RWPE1 (cell line): ENCODE results near the gene STARD13.

Experiments
- CTCF ChIA-PET: fragments of 350-600 bp; sonication (Branson Sonifier 250); formaldehyde crosslinking; extraction: SDS; loops from one replicate; lab custom pipeline; 2021; lab: Yijun Ruan, JAX
- POLR2A ChIA-PET: fragments of 400-600 bp; formaldehyde crosslinking; extraction: SDS; loops from one replicate; lab custom pipeline; 2020; ENCODE audit warnings: antibody characterized with exemption; ENCODE audit not compliant: low non-redundant PET; lab: Yijun Ruan, JAX
- DNase-seq: peaks from one replicate; pipeline ENCODE4 v3.0.0; 2012; ENCODE audit warnings: low spot score
- H3K27ac ChIP-seq: fragments of 450-650 bp; 2 replicates; pipeline ENCODE4 v1.5.1; 2017
- TF ChIP-seq, protein P1 (sequence below): fragments of 450-650 bp; conservative IDR thresholded peaks from 2 replicates; pipeline ENCODE4 v1.5.1; 2017; ENCODE audit warnings: low read depth, mild to moderate bottlenecking

STARD13 gene

DNA sequence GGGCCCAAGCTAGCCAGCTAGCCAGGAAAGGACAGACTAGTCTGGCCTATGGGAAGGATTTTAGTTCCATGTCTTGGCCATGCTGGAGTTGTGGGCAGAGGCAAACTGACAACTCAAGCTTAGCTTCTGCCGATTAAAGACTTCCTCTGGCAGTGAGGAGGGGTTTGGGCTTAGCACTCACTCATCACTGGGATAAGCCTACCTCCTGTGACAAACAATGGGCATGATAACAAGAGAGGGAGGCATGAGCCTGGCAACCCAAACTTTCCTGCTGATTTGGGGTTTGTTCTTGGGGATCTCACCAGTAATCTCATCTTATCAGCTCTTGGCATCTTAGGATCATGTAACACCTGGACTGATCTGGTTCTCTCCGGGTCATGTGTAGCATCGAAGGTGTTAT is 185.7 kb downstream of the STARD13 start:
- DNase-seq = no peak
- POLR2A ChIA-PET = no interaction called here
- TF ChIP-seq, protein P1, sequence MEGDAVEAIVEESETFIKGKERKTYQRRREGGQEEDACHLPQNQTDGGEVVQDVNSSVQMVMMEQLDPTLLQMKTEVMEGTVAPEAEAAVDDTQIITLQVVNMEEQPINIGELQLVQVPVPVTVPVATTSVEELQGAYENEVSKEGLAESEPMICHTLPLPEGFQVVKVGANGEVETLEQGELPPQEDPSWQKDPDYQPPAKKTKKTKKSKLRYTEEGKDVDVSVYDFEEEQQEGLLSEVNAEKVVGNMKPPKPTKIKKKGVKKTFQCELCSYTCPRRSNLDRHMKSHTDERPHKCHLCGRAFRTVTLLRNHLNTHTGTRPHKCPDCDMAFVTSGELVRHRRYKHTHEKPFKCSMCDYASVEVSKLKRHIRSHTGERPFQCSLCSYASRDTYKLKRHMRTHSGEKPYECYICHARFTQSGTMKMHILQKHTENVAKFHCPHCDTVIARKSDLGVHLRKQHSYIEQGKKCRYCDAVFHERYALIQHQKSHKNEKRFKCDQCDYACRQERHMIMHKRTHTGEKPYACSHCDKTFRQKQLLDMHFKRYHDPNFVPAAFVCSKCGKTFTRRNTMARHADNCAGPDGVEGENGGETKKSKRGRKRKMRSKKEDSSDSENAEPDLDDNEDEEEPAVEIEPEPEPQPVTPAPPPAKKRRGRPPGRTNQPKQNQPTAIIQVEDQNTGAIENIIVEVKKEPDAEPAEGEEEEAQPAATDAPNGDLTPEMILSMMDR = no peak
- H3K27ac ChIP-seq = no peak overlapping the region
- CTCF ChIA-PET = no interaction called here

DNA sequence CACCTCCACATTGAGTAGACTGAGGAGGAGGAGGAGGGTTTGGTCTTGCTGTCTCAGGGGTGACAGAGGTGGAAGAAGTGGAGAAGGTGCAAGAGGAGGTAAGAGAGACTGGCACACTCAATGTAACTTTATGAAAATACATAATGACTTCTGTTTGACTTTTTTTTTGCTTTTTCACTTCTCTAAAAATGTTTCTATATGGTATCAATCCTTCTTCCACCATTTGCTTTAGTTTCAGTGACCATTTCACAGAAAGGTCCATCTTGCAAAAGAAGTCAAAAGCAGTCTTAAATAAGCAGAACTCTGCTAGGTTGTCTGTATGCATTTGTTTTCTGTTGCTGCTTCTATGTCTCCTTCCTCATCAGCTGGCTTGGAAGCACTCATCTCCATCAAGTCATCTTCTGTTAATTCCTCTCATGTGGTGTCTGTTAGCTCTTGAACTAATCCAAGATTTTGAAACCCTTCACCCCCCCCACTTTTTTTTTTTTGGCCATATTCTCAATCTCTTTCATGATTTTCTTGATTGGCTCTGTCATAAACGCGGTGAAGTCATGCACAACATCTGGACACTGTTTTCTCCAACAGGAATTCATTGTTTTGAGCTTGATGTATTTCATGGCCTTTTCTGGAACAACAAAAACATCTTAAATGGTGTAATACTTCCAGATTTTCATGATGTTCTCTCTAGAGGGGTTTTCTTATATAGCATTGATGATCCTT is 188.5 kb downstream of the STARD13 start:
- TF ChIP-seq, protein P1 = no peak
- POLR2A ChIA-PET = no interaction called here
- CTCF ChIA-PET = interaction anchor here (0.6 kb wide), 1 partner anchor 10 kb away, joined by 3 read pairs; no protein-coding TSS in a partner anchor
- no peak for DNase-seq
- H3K27ac ChIP-seq = no peak overlapping the region

- ChIA-PET POLR2A (no interaction called here), CTCF (interaction anchor here (0.6 kb wide), 1 partner anchor 257 kb away, joined by 4 read pairs; no protein-coding TSS in a partner anchor)
- DNase-seq = no peak
- no peak overlapping the region for H3K27ac ChIP-seq
- TF ChIP-seq, protein P1 = no peak
Measured at GRCh38 chr13:33092073-33092987, 193.2 kb downstream of the STARD13 start.

GRCh38 chr13:33091415-33091774 is 194.2 kb downstream of the STARD13 start:
- H3K27ac ChIP-seq = no peak overlapping the region
- ChIA-PET CTCF (no interaction called here), POLR2A (no interaction called here)
- TF ChIP-seq, protein P1 = no peak
- no peak for DNase-seq

DNA sequence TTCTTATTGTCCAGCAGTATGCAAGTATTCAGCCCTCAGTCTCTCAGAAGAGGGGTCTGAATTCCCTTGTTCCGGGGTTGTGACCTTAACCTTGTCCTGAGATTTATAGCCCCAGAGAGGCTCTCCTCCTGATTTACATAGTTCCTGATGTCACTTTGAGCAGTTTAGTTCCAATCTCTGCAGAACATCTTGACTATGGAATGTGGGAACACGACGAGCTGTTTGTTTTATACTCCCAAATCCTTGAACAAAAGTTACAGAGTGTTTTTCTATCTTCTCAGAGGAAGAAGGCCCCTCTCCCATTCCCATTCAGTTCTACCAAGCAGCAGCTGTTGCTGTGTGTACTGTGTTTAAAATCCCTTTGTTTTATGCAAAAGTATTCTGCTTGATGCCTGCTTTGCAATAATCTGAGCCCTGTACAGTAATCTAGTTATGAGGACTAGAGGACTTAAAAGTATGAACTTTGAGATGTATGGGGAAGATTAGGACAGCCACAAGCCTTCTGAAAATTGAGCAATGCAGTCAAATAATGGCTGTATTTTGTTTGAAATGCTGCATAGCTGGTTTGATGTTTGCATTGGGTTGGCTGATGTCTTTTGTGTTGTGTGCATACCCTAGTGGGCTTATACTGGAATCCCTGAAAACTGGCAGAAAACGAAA is 194.7 kb downstream of the STARD13 start:
- no peak overlapping the region for H3K27ac ChIP-seq

More for the DNA sequence above, 194.7 kb downstream of the STARD13 start:
- ChIA-PET POLR2A (no interaction called here), CTCF (no interaction called here)
- TF ChIP-seq, protein P1 = no peak
- no peak for DNase-seq
